ENCODE data around the gene TAF12. TPM values are rescaled to one million over a fixed set of nuclear protein-coding genes. Genes with fewer than 3 reads are reported as not detected.
A peak's percentile ranks its signal among the peaks of the same experiment; 100 is the strongest.
"Not testable (repeated sequence)": the region's sequence is repeated elsewhere in the genome, so short reads cannot be mapped to it uniquely, and the experiment has no call there.

The TAF12 gene
- total RNA-seq, result 10 to 100 TPM; 30.4 to 33.0 TPM

GRCh38 chr1:28642847-28643635, at the start of gene TAF12:
Gene TAF12 (minus strand): TSS chr1:28643067. CDS start chr1:28622081, 20,986 bp downstream.
- DNase-seq (peak; percentile 95), ATAC-seq (peak; percentile 89)
- CTCF ChIA-PET, result interaction anchor here (0.8 to 3.7 kb wide), 15 partner anchors 26 to 623 kb away, joined by 3 to 31 read pairs (median 4); partner anchors contain the start of genes GMEB1, MED18, SRSF4 and YTHDF2
- H3K36me3 Mint-ChIP-seq, result peaks cover 4% of the 10 kb centered on the region
- peaks cover 49% of the 10 kb centered on the region for H3K4me1 Mint-ChIP-seq
- H3K27ac Mint-ChIP-seq, result peak within 1 kb of the TSS; percentile 94
- peak within 1 kb of the TSS; percentile 97 for H3K4me3 Mint-ChIP-seq
- H3K9me3 Mint-ChIP-seq (ENCODE audit: low read depth), result no peaks in the 10 kb centered on the region
- H3K27me3 Mint-ChIP-seq, result no peaks in the 10 kb centered on the region

GRCh38 chr1:28691627-28692026, 48.8 kb upstream of the TAF12 start:
- peaks cover 31% of the 10 kb centered on the region for H3K36me3 Mint-ChIP-seq
- ATAC-seq; H3K9me3 Mint-ChIP-seq (ENCODE audit: low read depth); H3K4me3 Mint-ChIP-seq; H3K4me1 Mint-ChIP-seq; DNase-seq; H3K27ac Mint-ChIP-seq; H3K27me3 Mint-ChIP-seq: not testable (repeated sequence)
- CTCF ChIA-PET, result interaction anchor here (0.7 kb wide), 1 partner anchor 333 kb away, joined by 3 read pairs; no protein-coding TSS in a partner anchor

- CTCF ChIA-PET, result interaction anchor here (0.5 to 1.0 kb wide), 2 partner anchors 15 to 30 kb away, joined by 5 read pairs; no protein-coding TSS in a partner anchor
- Mint-ChIP-seq H3K4me1 (peaks cover 16% of the 10 kb centered on the region), H3K36me3 (peaks cover 31% of the 10 kb centered on the region), H3K4me3 (no peak overlapping the region), H3K27me3 (no peaks in the 10 kb centered on the region), H3K27ac (no peak overlapping the region), H3K9me3 (ENCODE audit: low read depth) (no peaks in the 10 kb centered on the region)
- ATAC-seq, result no peak
- DNase-seq, result no peak
Measured at GRCh38 chr1:28684937-28685336, 42.1 kb upstream of the TAF12 start.

GRCh38 chr1:28682840-28683239, 40.0 kb upstream of the TAF12 start:
- H3K4me1 Mint-ChIP-seq, result peaks cover 16% of the 10 kb centered on the region
- ATAC-seq (no peak), DNase-seq (no peak)
- peaks cover 27% of the 10 kb centered on the region for H3K36me3 Mint-ChIP-seq
- CTCF ChIA-PET, result interaction anchor here (0.7 kb wide), 2 partner anchors 84 to 487 kb away, joined by 3 read pairs; no protein-coding TSS in a partner anchor
- H3K27ac Mint-ChIP-seq, result peak overlapping the region; percentile 31
- no peak overlapping the region for H3K4me3 Mint-ChIP-seq
- H3K9me3 Mint-ChIP-seq (ENCODE audit: low read depth), result no peaks in the 10 kb centered on the region
- no peaks in the 10 kb centered on the region for H3K27me3 Mint-ChIP-seq

- peaks cover 14% of the 10 kb centered on the region for H3K4me1 Mint-ChIP-seq
- CTCF ChIA-PET, result no interaction called here
- H3K4me3 Mint-ChIP-seq, result no peak overlapping the region
- H3K27me3 Mint-ChIP-seq, result no peaks in the 10 kb centered on the region
- no peaks in the 10 kb centered on the region for H3K9me3 Mint-ChIP-seq (ENCODE audit: low read depth)
- peaks cover 18% of the 10 kb centered on the region for H3K36me3 Mint-ChIP-seq
- DNase-seq, result no peak
- no peak overlapping the region for H3K27ac Mint-ChIP-seq
- ATAC-seq, result no peak
Measured at GRCh38 chr1:28680151-28680550, 37.3 kb upstream of the TAF12 start.

GRCh38 chr1:28675924-28676257, 33.0 kb upstream of the TAF12 start:
- ATAC-seq (no peak), DNase-seq (no peak)
- Mint-ChIP-seq H3K36me3 (peaks cover 4% of the 10 kb centered on the region), H3K4me3 (no peak overlapping the region), H3K9me3 (ENCODE audit: low read depth) (no peaks in the 10 kb centered on the region), H3K27ac (no peak overlapping the region), H3K27me3 (no peaks in the 10 kb centered on the region), H3K4me1 (peaks cover 1% of the 10 kb centered on the region)
- CTCF ChIA-PET, result no interaction called here

GRCh38 chr1:28672971-28673370, 30.1 kb upstream of the TAF12 start:
- H3K9me3 Mint-ChIP-seq (ENCODE audit: low read depth); H3K27me3 Mint-ChIP-seq; DNase-seq; H3K36me3 Mint-ChIP-seq; H3K4me3 Mint-ChIP-seq; CTCF ChIA-PET; H3K27ac Mint-ChIP-seq; ATAC-seq: not testable (repeated sequence)
- H3K4me1 Mint-ChIP-seq, result peaks cover 10% of the 10 kb centered on the region

- Mint-ChIP-seq H3K27me3 (no peaks in the 10 kb centered on the region), H3K36me3 (peaks cover 8% of the 10 kb centered on the region), H3K9me3 (ENCODE audit: low read depth) (no peaks in the 10 kb centered on the region), H3K4me3 (no peak overlapping the region), H3K27ac (no peak overlapping the region), H3K4me1 (peaks cover 11% of the 10 kb centered on the region)
- ATAC-seq (no peak), DNase-seq (no peak)
- CTCF ChIA-PET, result interaction anchor here (0.8 to 1.1 kb wide), 3 partner anchors 31 to 531 kb away, joined by 3 read pairs; partner anchors contain the start of gene YTHDF2
Measured at GRCh38 chr1:28671254-28671780, 28.4 kb upstream of the TAF12 start.

- Mint-ChIP-seq H3K9me3 (ENCODE audit: low read depth) (no peaks in the 10 kb centered on the region), H3K27me3 (no peaks in the 10 kb centered on the region), H3K4me3 (peak overlapping the region; percentile 95), H3K4me1 (peaks cover 14% of the 10 kb centered on the region), H3K36me3 (peaks cover 6% of the 10 kb centered on the region), H3K27ac (peak overlapping the region; percentile 99)
- CTCF ChIA-PET, result interaction anchor here (1.1 to 2.7 kb wide), 4 partner anchors 21 to 421 kb away, joined by 6 to 29 read pairs (median 12); partner anchors contain the start of genes RNU11, TAF12 and YTHDF2
- ATAC-seq (peak; percentile 68), DNase-seq (peak; percentile 65)
Measured at GRCh38 chr1:28668956-28669723, 26.3 kb upstream of the TAF12 start.

GRCh38 chr1:28668191-28668955, 25.5 kb upstream of the TAF12 start, which contains the start of gene GMEB1:
Gene GMEB1 (plus strand): TSS chr1:28668784. CDS start chr1:28683613, 14,829 bp downstream.
- H3K4me1 Mint-ChIP-seq, result peaks cover 14% of the 10 kb centered on the region
- CTCF ChIA-PET, result interaction anchor here (0.7 to 2.7 kb wide), 9 partner anchors 20 to 420 kb away, joined by 3 to 29 read pairs (median 3); partner anchors contain the start of genes RNU11, TAF12 and YTHDF2
- no peaks in the 10 kb centered on the region for H3K27me3 Mint-ChIP-seq
- H3K9me3 Mint-ChIP-seq (ENCODE audit: low read depth), result no peaks in the 10 kb centered on the region
- H3K4me3 Mint-ChIP-seq, result peak within 1 kb of the TSS; percentile 95
- DNase-seq (peak; percentile 92), ATAC-seq (peak; percentile 75)
- H3K36me3 Mint-ChIP-seq, result peaks cover 6% of the 10 kb centered on the region
- H3K27ac Mint-ChIP-seq, result peak within 1 kb of the TSS; percentile 99

- no peak for DNase-seq
- H3K27ac Mint-ChIP-seq, result no peak overlapping the region
- H3K9me3 Mint-ChIP-seq (ENCODE audit: low read depth), result no peaks in the 10 kb centered on the region
- no peaks in the 10 kb centered on the region for H3K27me3 Mint-ChIP-seq
- no peak for ATAC-seq
- peaks cover 4% of the 10 kb centered on the region for H3K36me3 Mint-ChIP-seq
- no peak overlapping the region for H3K4me3 Mint-ChIP-seq
- CTCF ChIA-PET, result interaction anchor here (1.9 kb wide), 1 partner anchor 70 kb away, joined by 9 read pairs; the partner anchor contains the start of gene YTHDF2
- peaks cover 14% of the 10 kb centered on the region for H3K4me1 Mint-ChIP-seq
Measured at GRCh38 chr1:28666806-28667205, 23.9 kb upstream of the TAF12 start.

GRCh38 chr1:28663871-28664470, 21.1 kb upstream of the TAF12 start:
- Mint-ChIP-seq H3K27me3 (no peaks in the 10 kb centered on the region), H3K9me3 (ENCODE audit: low read depth) (no peaks in the 10 kb centered on the region), H3K36me3 (no peaks in the 10 kb centered on the region), H3K4me1 (peaks cover 9% of the 10 kb centered on the region), H3K27ac (no peak overlapping the region), H3K4me3 (no peak overlapping the region)
- CTCF ChIA-PET, result no interaction called here
- ATAC-seq, result no peak
- no peak for DNase-seq

Measured in activated CD8-positive, alpha-beta memory T cell treated with anti-CD3 and anti-CD28 coated beads, Interleukin-2, amount 10 ng/mL, durations not matched to agents 7 days and 5 days (primary cell).